ENCODE data around the gene PTPRN. TPM values are rescaled to one million over a fixed set of nuclear protein-coding genes. Genes with fewer than 3 reads are reported as not detected.
"Not testable (repeated sequence)": the region's sequence is repeated elsewhere in the genome, so short reads cannot be mapped to it uniquely, and the experiment has no call there.

Gene PTPRN
- polyA plus RNA-seq, 1 experiment: 11.7 TPM

GRCh38 chr2:219325657-219326315 lies 16.6 kb upstream of the PTPRN start:
- no peak for DNase-seq (ENCODE audit: low read depth, low spot score)
- ChIA-PET CTCF (no interaction called here), POLR2A (no interaction called here)
- no peak for TF ChIP-seq CTCF (IDR thresholded peaks at IDR 0.05; ENCODE audit: low read depth, low read length)
- Histone ChIP-seq H3K27me3 (ENCODE audit: control insufficient read depth, insufficient read depth, low read length) (peaks cover 44% of the 10 kb centered on the region), H3K4me3 (ENCODE audit: low read depth, low read length) (no peak overlapping the region), H3K27ac (ENCODE audit: low read depth, low read length) (no peak overlapping the region), H3K9me3 (ENCODE audit: control insufficient read depth, insufficient read depth, low read length) (no peaks in the 10 kb centered on the region)

DNA sequence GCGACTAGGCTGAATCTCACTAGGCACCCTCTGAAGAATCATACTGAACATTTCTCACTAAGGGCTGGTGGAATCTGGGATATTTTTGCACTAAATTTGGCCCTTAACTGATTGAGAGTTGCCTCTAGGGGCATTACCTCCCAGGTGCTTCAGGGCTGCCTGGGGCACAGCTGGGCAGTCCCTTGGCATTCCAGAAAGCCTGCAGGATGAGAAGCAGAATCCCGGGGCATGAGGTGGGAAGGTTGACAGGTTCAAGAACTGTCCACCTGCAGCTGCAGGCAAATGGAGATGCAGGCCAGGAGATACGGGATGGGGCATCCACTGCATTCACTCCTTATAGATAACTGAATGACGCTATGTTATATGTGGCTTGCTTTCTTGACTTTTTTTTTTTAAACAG lies 15.9 kb upstream of the PTPRN start:
- H3K27me3 ChIP-seq (ENCODE audit: control insufficient read depth, insufficient read depth, low read length): peaks cover 41% of the 10 kb centered on the region
- H3K27ac ChIP-seq (ENCODE audit: low read depth, low read length): no peak overlapping the region
- TF ChIP-seq CTCF (IDR thresholded peaks at IDR 0.05; ENCODE audit: low read depth, low read length): no peak
- H3K4me3 ChIP-seq (ENCODE audit: low read depth, low read length): no peak overlapping the region
- ChIA-PET POLR2A (no interaction called here), CTCF (no interaction called here)
- no peaks in the 10 kb centered on the region for H3K9me3 ChIP-seq (ENCODE audit: control insufficient read depth, insufficient read depth, low read length)
- DNase-seq (ENCODE audit: low read depth, low spot score): no peak

GRCh38 chr2:219323434-219323833 lies 14.2 kb upstream of the PTPRN start:
- Histone ChIP-seq H3K27me3 (ENCODE audit: control insufficient read depth, insufficient read depth, low read length) (peaks cover 32% of the 10 kb centered on the region), H3K27ac (ENCODE audit: low read depth, low read length) (no peak overlapping the region), H3K4me3 (ENCODE audit: low read depth, low read length) (no peak overlapping the region), H3K9me3 (ENCODE audit: control insufficient read depth, insufficient read depth, low read length) (no peaks in the 10 kb centered on the region)
- POLR2A ChIA-PET: no interaction called here
- no peak for TF ChIP-seq CTCF (IDR thresholded peaks at IDR 0.05; ENCODE audit: low read depth, low read length)
- no peak for DNase-seq (ENCODE audit: low read depth, low spot score)
- CTCF ChIA-PET: interaction anchor here (1.9 kb wide), 1 partner anchor 28 kb away, joined by 9 read pairs; no protein-coding TSS in a partner anchor

GRCh38 chr2:219314804-219315468 lies 5.7 kb upstream of the PTPRN start:
- no peak overlapping the region for H3K27ac ChIP-seq (ENCODE audit: low read depth, low read length)
- CTCF ChIA-PET: interaction anchor here (1.4 kb wide), 1 partner anchor 20 kb away, joined by 5 read pairs; no protein-coding TSS in a partner anchor
- no peaks in the 10 kb centered on the region; the same call in 1 of the 2 replicates for H3K9me3 ChIP-seq (ENCODE audit: control insufficient read depth, insufficient read depth, low read length)
- H3K4me3 ChIP-seq (ENCODE audit: low read depth, low read length): no peak overlapping the region
- no peak for DNase-seq (ENCODE audit: low read depth, low spot score)
- H3K27me3 ChIP-seq (ENCODE audit: control insufficient read depth, insufficient read depth, low read length): peaks cover 4% of the 10 kb centered on the region
- POLR2A ChIA-PET: interaction anchor here (0.7 kb wide), 1 partner anchor 145 kb away, joined by 3 read pairs; no protein-coding TSS in a partner anchor
- no peak for TF ChIP-seq CTCF (IDR thresholded peaks at IDR 0.05; ENCODE audit: low read depth, low read length)

DNA sequence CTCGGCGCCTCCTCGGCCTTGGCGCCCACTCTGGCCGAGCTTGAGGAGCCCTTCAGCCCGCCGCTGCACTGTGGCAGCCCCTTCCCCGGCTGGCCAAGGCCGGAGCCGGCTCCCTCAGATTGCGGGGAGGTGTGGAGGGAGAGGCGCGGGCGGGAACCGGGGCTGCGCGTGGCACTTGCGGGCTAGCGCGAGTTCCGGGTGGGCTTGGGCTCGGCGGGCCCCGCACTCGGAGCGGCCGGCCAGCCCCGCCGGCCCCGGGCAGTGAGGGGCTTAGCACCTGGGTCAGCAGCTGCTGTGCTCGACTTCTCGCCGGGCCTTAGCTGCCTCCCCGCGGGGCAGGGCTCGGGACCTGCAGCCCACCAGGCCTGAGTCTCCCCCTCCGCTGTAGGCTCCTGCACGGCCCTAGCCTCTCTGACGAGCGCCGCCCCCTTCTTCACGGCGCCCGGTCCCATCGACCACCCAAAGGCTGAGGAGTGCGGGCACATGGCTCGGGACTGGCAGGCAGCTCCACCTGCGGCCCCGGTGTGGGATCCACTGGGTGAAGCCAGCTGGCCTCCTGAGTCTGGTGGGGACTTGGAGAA lies 3.6 kb upstream of the PTPRN start:
- H3K27ac ChIP-seq (ENCODE audit: low read depth, low read length); DNase-seq (ENCODE audit: low read depth, low spot score); H3K9me3 ChIP-seq (ENCODE audit: control insufficient read depth, insufficient read depth, low read length); H3K4me3 ChIP-seq (ENCODE audit: low read depth, low read length); POLR2A ChIA-PET; H3K27me3 ChIP-seq (ENCODE audit: control insufficient read depth, insufficient read depth, low read length): not testable (repeated sequence)
- CTCF ChIA-PET: interaction anchor here (1.3 kb wide), 1 partner anchor 17 kb away, joined by 7 read pairs; no protein-coding TSS in a partner anchor

Measured in AG04450 (cell line).